CD4-positive, alpha-beta T cell treated with Interleukin-1 beta for 1 hour (primary cell): ENCODE data around the gene PAF1.

Source experiments
- DNase-seq, 2 donors: peaks; one replicate each; pipeline ENCODE4 v3.0.0-alpha.2; 2020 to 2022

PAF1 gene

GRCh38 chr19:39405261-39405957 is 14.5 kb upstream of the PAF1 start:
- peak in 1 of 2 donors; percentile 41 for DNase-seq

GRCh38 chr19:39403331-39404312 is 12.7 kb upstream of the PAF1 start:
- peak; percentile 98 to 99 for DNase-seq

GRCh38 chr19:39402346-39403300 is 11.7 kb upstream of the PAF1 start:
- peak; percentile 93 for DNase-seq

GRCh38 chr19:39401549-39402345 is 10.8 kb upstream of the PAF1 start:
- peak; percentile 90 to 92 for DNase-seq

- DNase-seq: no peak
Measured at GRCh38 chr19:39401070-39401548, 10.2 kb upstream of the PAF1 start.

- DNase-seq: no peak
Measured at GRCh38 chr19:39400061-39400460, 9.2 kb upstream of the PAF1 start.

- no peak for DNase-seq
Measured at GRCh38 chr19:39399668-39400050, 8.8 kb upstream of the PAF1 start.

GRCh38 chr19:39398297-39398864 is 7.5 kb upstream of the PAF1 start:
- DNase-seq: peak; percentile 66 to 89

- DNase-seq: peak; percentile 93 to 95
Measured at GRCh38 chr19:39397360-39398296, 6.7 kb upstream of the PAF1 start.

- peak; percentile 88 to 89 for DNase-seq
Measured at GRCh38 chr19:39390451-39390750, 505 bp downstream of the PAF1 start.

- DNase-seq: no peak
Measured at GRCh38 chr19:39389631-39390414, 1.1 kb downstream of the PAF1 start.

GRCh38 chr19:39388657-39389056 is 2.2 kb downstream of the PAF1 start:
- DNase-seq: no peak

- DNase-seq: no peak
Measured at GRCh38 chr19:39386557-39386956, 4.3 kb downstream of the PAF1 start.

- DNase-seq: no peak
Measured at GRCh38 chr19:39385629-39386411, 5.1 kb downstream of the PAF1 start.

GRCh38 chr19:39384839-39385568 is 5.9 kb downstream of the PAF1 start:
- no peak for DNase-seq

GRCh38 chr19:39382991-39383828 is 7.7 kb downstream of the PAF1 start:
- DNase-seq: no peak
